ENCODE data around the gene GID8. TPM values are rescaled to one million over a fixed set of nuclear protein-coding genes. Genes with fewer than 3 reads are reported as not detected.

GID8 gene
- polyA plus RNA-seq, 1 donor from 2014 or later, result 54.8 TPM

DNA sequence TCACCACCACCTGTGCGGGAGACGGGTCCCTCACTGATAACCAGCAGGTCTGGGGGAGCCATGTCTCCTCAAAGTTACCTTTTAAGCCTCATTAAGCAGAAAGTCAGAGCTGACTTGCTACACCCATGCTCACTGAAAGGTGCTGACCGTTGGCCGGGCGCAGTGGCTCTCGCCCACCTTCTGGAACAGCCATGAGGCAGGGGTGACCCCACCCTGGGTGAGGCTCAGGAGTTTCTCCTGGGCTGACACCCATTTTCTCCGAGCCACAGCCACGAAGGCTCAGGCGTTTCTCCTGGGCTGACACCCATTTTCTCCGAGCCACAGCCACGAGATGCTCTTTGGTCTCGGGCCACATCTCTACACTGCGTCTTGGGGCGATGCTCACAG lies 58.6 kb downstream of the GID8 start:
- H3K4me3 ChIP-seq (ENCODE audit: low read length), result no peak overlapping the region
- H3F3A ChIP-seq (ENCODE audit: insufficient read depth, low read length, poor library complexity, severe bottlenecking), result no peaks in the 10 kb centered on the region
- H3K4me2 ChIP-seq (ENCODE audit: low read length), result no peak overlapping the region
- no peaks in the 10 kb centered on the region for H4K20me1 ChIP-seq (ENCODE audit: insufficient read depth)
- no peak overlapping the region for H3K27ac ChIP-seq (ENCODE audit: low read length)
- H3K79me2 ChIP-seq (replicated peaks; ENCODE audit: insufficient read depth, low read length), result no peaks in the 10 kb centered on the region
- no peaks in the 10 kb centered on the region for H3K36me3 ChIP-seq (ENCODE audit: insufficient read depth, low read length)
- no peak overlapping the region for H3K9ac ChIP-seq (ENCODE audit: low read length)
- H2AFZ ChIP-seq (ENCODE audit: low read depth, low read length), result no peak overlapping the region
- H3K9me3 ChIP-seq (ENCODE audit: low read length), result no peaks in the 10 kb centered on the region
- no peaks in the 10 kb centered on the region for H3K9me2 ChIP-seq (ENCODE audit: insufficient read depth, low read length)
- TF ChIP-seq EZH2 (IDR thresholded peaks at IDR 0.05; ENCODE audit: borderline replicate concordance, insufficient read depth, low read length, poor library complexity, severe bottlenecking) (no peak), SMC3 (conservative IDR thresholded peaks at IDR 0.05; ENCODE audit: poor library complexity) (no peak), MXI1 (conservative IDR thresholded peaks at IDR 0.05; ENCODE audit: poor library complexity, severe bottlenecking) (no peak), TAF1 (IDR thresholded peaks at IDR 0.05; ENCODE audit: low read depth) (no peak)
- TF ChIP-seq, protein P1, sequence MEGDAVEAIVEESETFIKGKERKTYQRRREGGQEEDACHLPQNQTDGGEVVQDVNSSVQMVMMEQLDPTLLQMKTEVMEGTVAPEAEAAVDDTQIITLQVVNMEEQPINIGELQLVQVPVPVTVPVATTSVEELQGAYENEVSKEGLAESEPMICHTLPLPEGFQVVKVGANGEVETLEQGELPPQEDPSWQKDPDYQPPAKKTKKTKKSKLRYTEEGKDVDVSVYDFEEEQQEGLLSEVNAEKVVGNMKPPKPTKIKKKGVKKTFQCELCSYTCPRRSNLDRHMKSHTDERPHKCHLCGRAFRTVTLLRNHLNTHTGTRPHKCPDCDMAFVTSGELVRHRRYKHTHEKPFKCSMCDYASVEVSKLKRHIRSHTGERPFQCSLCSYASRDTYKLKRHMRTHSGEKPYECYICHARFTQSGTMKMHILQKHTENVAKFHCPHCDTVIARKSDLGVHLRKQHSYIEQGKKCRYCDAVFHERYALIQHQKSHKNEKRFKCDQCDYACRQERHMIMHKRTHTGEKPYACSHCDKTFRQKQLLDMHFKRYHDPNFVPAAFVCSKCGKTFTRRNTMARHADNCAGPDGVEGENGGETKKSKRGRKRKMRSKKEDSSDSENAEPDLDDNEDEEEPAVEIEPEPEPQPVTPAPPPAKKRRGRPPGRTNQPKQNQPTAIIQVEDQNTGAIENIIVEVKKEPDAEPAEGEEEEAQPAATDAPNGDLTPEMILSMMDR (IDR thresholded peaks at IDR 0.05; ENCODE audit: poor library complexity, severe bottlenecking), result no peak
- H3K27me3 ChIP-seq (ENCODE audit: insufficient read depth, low read depth, low read length), result peaks cover 9% of the 10 kb centered on the region

DNA sequence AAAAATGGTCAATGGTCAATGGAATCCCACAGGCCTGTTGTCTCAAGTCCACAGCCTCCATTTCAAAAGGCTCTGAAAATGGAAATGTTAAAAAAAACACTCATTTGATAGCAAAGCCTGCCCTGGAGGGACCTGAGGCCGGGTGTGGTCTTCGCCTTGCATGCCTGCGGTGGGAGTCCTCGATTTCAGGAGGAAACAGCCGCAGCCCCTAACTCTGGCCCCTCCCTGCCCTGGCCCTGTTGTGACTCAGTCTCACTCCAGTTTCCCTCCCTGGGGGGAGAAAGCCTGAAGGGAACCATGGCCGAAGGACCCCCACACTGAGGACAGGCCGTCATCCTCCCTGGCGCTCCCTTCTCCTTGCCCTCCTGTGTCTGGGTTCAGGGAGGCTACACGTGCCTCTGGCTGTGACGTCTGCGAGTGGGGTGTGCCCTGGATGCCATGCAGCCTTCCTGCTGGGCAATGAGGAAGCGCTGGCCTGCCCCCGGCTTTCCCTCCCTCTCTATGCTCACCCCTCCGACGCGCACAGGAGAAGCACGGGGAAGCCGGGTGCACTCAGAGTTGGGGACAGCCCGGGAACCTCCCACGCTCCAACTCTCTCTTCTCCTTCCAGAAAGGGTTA lies 59.6 kb downstream of the GID8 start:
- TF ChIP-seq, protein P2, sequence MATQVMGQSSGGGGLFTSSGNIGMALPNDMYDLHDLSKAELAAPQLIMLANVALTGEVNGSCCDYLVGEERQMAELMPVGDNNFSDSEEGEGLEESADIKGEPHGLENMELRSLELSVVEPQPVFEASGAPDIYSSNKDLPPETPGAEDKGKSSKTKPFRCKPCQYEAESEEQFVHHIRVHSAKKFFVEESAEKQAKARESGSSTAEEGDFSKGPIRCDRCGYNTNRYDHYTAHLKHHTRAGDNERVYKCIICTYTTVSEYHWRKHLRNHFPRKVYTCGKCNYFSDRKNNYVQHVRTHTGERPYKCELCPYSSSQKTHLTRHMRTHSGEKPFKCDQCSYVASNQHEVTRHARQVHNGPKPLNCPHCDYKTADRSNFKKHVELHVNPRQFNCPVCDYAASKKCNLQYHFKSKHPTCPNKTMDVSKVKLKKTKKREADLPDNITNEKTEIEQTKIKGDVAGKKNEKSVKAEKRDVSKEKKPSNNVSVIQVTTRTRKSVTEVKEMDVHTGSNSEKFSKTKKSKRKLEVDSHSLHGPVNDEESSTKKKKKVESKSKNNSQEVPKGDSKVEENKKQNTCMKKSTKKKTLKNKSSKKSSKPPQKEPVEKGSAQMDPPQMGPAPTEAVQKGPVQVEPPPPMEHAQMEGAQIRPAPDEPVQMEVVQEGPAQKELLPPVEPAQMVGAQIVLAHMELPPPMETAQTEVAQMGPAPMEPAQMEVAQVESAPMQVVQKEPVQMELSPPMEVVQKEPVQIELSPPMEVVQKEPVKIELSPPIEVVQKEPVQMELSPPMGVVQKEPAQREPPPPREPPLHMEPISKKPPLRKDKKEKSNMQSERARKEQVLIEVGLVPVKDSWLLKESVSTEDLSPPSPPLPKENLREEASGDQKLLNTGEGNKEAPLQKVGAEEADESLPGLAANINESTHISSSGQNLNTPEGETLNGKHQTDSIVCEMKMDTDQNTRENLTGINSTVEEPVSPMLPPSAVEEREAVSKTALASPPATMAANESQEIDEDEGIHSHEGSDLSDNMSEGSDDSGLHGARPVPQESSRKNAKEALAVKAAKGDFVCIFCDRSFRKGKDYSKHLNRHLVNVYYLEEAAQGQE (IDR thresholded peaks at IDR 0.05; ENCODE audit: borderline replicate concordance), result no peak
- H3F3A ChIP-seq (ENCODE audit: insufficient read depth, low read length, poor library complexity, severe bottlenecking), result no peaks in the 10 kb centered on the region

More for the DNA sequence above, 59.6 kb downstream of the GID8 start:
- no peak overlapping the region for H3K4me2 ChIP-seq (ENCODE audit: low read length)
- H3K79me2 ChIP-seq (replicated peaks; ENCODE audit: insufficient read depth, low read length), result no peaks in the 10 kb centered on the region
- no peaks in the 10 kb centered on the region for H3K9me2 ChIP-seq (ENCODE audit: insufficient read depth, low read length)
- H3K36me3 ChIP-seq (ENCODE audit: insufficient read depth, low read length), result no peaks in the 10 kb centered on the region
- no peaks in the 10 kb centered on the region for H3K9me3 ChIP-seq (ENCODE audit: low read length)
- no peak overlapping the region for H3K9ac ChIP-seq (ENCODE audit: low read length)
- peaks cover 16% of the 10 kb centered on the region for H3K27me3 ChIP-seq (ENCODE audit: insufficient read depth, low read depth, low read length)
- H2AFZ ChIP-seq (ENCODE audit: low read depth, low read length), result no peak overlapping the region
- no peak overlapping the region for H3K27ac ChIP-seq (ENCODE audit: low read length)
- H4K20me1 ChIP-seq (ENCODE audit: insufficient read depth), result no peaks in the 10 kb centered on the region
- H3K4me3 ChIP-seq (ENCODE audit: low read length), result no peak overlapping the region

Other genes starting within 250 kb of the GID8 start
- gene NTSR1, start 229.3 kb upstream of the GID8 start, polyA plus RNA-seq, result 0.05 and 0.22 TPM in 2 replicates
- gene MRGBP, start 141.7 kb upstream of the GID8 start, polyA plus RNA-seq, result 20.1 and 24.1 TPM in 2 replicates
- 15.6 and 23.3 TPM in 2 replicates for gene OGFR, start 133.3 kb upstream of the GID8 start, polyA plus RNA-seq
- gene COL9A3, start 121.1 kb upstream of the GID8 start, polyA plus RNA-seq, result 1.0 and 3.1 TPM in 2 replicates
- 9.1 and 9.8 TPM in 2 replicates for gene TCFL5, start 76.3 kb upstream of the GID8 start, polyA plus RNA-seq
- 40.9 and 42.8 TPM in 2 replicates for gene DIDO1, start 11.6 kb upstream of the GID8 start, polyA plus RNA-seq
- gene SLC17A9, start 14.6 kb downstream of the GID8 start, polyA plus RNA-seq, result not detected in 2 replicates
- not detected in 2 replicates for gene BHLHE23, start 68.8 kb downstream of the GID8 start, polyA plus RNA-seq